GM18511 (cell line): ENCODE data around the gene SIX5.
"Not testable (repeated sequence)": the region's sequence is repeated elsewhere in the genome, so short reads cannot be mapped to it uniquely, and the experiment has no call there.

Source experiments
- ATAC-seq: cut with Tn5 transposase; IDR thresholded peaks from one replicate; pipeline ENCODE4 v1.9.1; 2021; ENCODE audit warnings: mild to moderate bottlenecking, moderate library complexity; ENCODE audit not compliant: unreplicated experiment

Gene SIX5

GRCh38 chr19:45768984-45769782 is at the start of gene SIX5:
Gene SIX5, minus strand, starts transcription at chr19:45769252. Its CDS starts 408 bp downstream, at chr19:45768844.
- peak; percentile 69 for ATAC-seq

DNA sequence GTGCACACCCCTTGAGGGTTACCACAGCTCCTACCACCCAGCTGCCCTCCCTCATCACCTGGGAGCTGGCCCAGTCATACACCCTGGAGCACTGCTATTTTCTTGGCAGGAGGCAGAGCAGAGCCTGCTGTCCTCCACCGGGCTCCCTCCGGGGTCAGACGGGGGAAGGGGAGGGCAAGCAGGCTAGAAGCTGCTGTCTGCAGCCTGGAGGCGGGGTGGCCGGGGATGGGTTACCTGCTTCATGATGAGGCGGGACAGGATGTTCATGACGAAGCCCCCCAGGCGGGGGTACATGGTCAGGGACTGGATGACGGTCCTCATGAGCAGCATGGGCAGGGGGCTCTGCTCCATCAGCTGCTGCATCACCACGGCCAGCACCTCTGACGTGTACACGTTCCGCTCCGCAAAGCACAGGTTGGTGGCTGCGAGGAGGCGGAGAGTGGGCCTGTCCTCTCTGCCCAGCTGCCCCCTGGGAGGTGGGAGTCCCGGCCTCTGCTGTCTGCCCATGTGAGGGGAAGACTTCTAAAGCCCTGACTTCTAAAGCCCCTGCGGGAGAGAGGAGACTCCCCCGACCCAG is 48.8 kb upstream of the SIX5 start:
- ATAC-seq: no peak

- ATAC-seq: peak; percentile 76
These were observed 48.1 kb upstream of the SIX5 start for GRCh38 chr19:45817010-45817724.

GRCh38 chr19:45816236-45817009 is 47.4 kb upstream of the SIX5 start:
- no peak for ATAC-seq

GRCh38 chr19:45815481-45816216 is 46.6 kb upstream of the SIX5 start:
- no peak for ATAC-seq

DNA sequence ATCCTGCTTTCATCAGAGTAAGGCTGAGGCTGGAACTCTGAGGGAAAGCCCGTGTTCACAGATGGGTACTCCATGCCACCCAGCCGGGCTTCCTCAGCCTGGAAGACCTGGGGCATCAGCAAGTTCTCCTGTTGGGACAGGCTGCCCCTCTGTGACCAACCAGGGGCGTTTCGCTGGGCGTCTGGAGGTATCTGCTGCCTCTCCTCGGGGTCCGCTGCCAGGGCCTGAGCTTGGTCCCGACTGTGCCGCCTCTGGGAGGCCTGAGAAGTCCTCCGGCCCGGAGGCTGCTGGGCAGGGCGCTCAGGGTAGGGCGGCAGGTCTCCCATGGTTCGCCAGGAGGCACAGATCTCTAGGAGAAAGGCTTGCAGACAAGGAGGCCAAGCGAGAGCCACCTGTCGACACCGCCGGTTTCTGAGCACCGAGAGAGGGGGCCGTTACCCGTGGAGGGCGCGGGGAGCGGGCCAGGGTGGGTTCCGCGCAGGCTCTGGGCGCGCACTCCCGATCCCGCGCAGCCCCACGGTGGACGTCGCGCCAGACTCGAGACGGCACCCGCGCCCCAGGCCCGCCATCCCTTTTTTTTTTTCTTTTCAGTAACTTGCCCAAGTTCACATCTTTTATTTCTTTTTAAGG is 45.9 kb upstream of the SIX5 start, which contains the start of gene RSPH6A:
Gene RSPH6A, minus strand, starts transcription at position 458 of the 630 bp plus-strand sequence. Its CDS starts 132 bp downstream, at position 326.
- ATAC-seq: no peak

GRCh38 chr19:45814166-45814780 is 45.2 kb upstream of the SIX5 start:
- ATAC-seq: no peak

DNA sequence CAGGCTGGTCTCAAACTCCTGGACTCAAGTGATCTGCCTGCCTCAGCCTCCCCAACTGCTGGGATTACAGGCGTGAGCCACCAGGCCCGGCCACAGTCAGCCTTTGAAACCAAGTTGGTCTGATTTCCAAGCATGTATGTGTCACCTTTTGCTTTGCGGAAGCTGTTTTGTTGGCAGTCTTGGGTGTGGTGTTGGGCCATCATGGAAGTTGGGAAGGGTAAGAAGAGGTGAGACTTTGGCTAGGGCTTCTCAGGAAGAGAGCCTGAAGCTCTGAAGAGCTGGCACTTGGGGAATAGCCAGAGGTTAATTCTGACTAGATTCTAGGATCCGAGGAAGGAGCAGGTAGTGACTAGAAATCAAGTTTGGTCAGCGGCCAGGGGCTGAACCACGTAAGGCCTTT is 43.2 kb upstream of the SIX5 start:
- no peak for ATAC-seq

DNA sequence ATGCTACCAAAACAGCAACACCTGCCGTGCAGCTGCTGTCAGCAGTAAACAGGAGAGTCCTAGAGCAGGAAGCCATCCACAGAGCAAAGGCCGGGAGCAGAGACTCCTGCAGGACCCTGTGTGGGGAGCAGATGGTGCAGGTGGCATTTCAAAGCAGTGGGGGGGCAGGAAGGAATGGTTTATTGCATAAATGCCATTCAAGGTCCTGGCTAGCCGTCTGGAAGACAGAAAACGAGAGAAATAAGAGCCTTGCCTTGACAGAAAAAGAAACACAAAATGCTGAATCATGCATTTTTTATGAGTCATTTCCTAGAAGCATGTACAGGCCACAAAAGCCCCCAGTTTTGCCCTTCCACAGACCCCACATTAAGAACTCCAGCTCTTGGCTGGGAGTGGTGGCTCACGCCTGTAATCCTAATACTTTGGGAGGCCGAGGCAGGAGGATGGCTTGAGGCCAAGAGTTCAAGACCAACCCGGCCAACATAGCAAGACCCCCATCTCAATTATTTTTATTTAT is 40.6 kb upstream of the SIX5 start:
- no peak for ATAC-seq

- no peak for ATAC-seq
These were observed 36.7 kb upstream of the SIX5 start for GRCh38 chr19:45805719-45806118.

- no peak for ATAC-seq
These were observed 35.8 kb upstream of the SIX5 start for GRCh38 chr19:45804959-45805230.

GRCh38 chr19:45804140-45804958 is 35.3 kb upstream of the SIX5 start:
- ATAC-seq: no peak

DNA sequence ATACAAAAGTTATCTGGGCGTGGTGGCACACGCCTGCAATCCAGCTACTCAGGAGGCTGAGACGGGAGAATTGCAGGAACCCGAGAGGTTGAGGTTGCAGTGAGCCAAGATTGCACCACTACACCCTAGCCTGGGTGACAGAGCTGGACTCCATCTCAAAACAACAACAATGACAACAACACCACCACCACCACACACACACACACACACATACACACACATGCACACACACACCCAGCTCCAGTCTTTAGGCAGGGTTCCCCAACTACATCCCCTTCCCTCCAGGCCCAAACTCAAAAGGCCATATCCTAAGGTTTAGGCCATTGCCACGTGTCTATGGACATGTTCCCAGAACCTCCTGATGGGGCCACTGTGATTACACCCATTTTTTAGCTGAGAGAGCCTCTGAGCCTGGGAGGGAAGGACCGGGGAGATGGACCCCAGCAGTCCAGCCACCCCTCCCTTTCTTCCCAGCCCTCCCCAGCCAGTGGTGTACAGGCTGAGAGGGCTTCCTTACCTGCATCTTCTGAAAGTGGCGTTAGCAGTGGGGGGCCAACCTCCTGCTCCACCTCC is 32.6 kb upstream of the SIX5 start:
- no peak for ATAC-seq

- no peak for ATAC-seq
These were observed 31.1 kb upstream of the SIX5 start for GRCh38 chr19:45800070-45800553.

DNA sequence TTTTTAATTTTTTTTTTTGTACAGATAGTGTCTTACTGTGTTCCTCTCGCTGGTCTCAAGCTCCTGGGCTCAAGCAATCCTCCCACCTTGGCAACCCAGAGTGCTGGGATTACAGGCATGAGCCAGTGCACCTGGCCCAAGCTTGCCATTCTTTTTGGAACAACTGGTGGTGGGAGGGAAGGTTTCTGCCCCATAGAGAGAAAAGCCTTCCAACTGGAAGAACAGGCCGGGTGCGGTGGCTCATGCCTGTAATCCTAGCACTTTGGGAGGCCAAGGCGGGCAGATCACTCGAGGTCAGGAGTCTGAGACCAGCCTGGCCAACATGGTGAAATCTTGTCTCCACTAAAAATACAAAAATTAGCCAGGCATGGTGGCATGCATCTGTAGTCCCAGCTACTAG is 30.5 kb upstream of the SIX5 start:
- not testable (repeated sequence) for ATAC-seq

DNA sequence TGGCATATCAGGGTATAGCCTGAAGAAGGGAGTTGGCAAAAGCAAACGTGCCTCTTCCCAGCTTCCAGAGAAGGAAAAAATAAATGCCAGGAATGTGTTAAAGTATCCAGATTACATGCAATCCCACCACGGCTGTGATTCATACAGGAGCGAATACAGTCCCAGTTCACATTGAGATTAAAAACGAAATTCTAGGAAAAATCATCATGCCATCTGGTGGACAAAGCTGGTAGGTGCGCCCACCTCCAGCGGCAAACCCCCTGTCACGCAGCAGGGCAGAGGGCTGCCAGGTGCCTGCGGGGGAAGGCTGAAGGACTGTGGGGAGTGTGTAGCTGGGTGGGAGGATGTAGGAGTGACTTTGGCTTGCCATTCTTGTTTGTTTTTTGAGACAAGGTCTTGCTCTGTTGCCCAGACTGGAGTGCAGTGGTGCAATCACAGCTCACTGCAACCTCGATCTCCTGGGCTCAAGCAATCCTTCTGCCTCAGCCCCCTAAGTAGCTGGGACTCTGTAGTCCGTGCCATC is 30.0 kb upstream of the SIX5 start:
- no peak for ATAC-seq

GRCh38 chr19:45794627-45795026 is 25.6 kb upstream of the SIX5 start:
- ATAC-seq: no peak

DNA sequence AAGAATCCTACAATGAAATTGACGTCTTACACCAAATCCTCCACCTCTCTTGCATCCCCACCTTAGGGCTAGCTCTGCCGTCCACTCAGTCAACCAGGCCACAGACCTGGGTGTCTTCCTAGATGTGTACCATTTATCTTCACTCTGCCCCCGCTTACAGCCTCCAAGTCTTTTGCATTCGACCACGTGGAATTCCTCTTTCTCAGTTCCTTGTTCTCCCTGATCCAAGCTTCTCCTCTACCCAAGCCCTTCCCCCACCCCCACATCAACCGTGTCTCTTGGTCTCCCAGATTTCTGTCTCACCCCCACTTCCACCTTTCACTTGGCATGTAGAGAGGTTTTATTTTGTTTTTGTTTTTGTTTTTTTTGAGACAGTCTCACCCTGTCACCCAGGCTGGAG is 24.8 kb upstream of the SIX5 start:
- no peak for ATAC-seq
